HepG2 (cell line): ENCODE data around the gene ELP2. TPM values are rescaled to one million over a fixed set of nuclear protein-coding genes. Genes with fewer than 3 reads are reported as not detected.
"Not testable (repeated sequence)": the region's sequence is repeated elsewhere in the genome, so short reads cannot be mapped to it uniquely, and the experiment has no call there.

Source experiments
- ATAC-seq: fragments of 200-7000 bp; cut with Tn5 transposase; 3 replicates; pipeline ENCODE4 v1.9.1; 2020; ENCODE audit warnings: mild to moderate bottlenecking, moderate library complexity
- BruUV-seq: library from RNA; stranded (reverse); fragments of 400-500 nt; replicated peaks from 2 replicates; lab custom pipeline; 2021; lab: Mats Ljungman, UMichigan
- CTCF ChIA-PET: fragments of 300-600 bp; formaldehyde crosslinking; extraction: SDS; loops from one replicate; lab custom pipeline; 2021; ENCODE audit warnings: low total read pairs, inconsistent platforms, low intra/inter-chr PET ratio; lab: Yijun Ruan, JAX
- POLR2A ChIA-PET: fragments of 350-600 bp; sonication (Branson Sonifier 250); formaldehyde crosslinking; loops from one replicate; lab custom pipeline; 2020; ENCODE audit warnings: antibody characterized with exemption, inconsistent platforms; lab: Yijun Ruan, JAX
- DNase-seq: peaks from one replicate; pipeline ENCODE4 v3.0.0-alpha.2; 2015; ENCODE audit warnings: low spot score
- FAIRE-seq: peaks from 3 replicates; lab custom pipeline; 2011; peaks lifted over from hg19 to GRCh38; lab: Jason Lieb, UNC
- H2AFZ ChIP-seq: one replicate; pipeline ENCODE4 v1.6.1; 2011; ENCODE audit warnings: low read length, inconsistent platforms
- H3K27ac ChIP-seq: fragments of 300-600 bp; 3 replicates; pipeline ENCODE4 v1.8.0; 2011; ENCODE audit warnings: mixed run types, mild to moderate bottlenecking, mixed read lengths, low read length, inconsistent platforms; ENCODE audit not compliant: insufficient read depth; ENCODE audit errors: extremely low read length
- H3K27me3 ChIP-seq, 2 experiments: fragments of 200-600 bp in 1 of 2; 2 replicates in 1 of 2; 3 replicates in 1 of 2; pipeline versions ENCODE4 v1.6.0 to v1.8.0; 2011; ENCODE audit warnings: low read length in 2 of 2, mild to moderate bottlenecking in 2 of 2, moderate library complexity in 2 of 2, inconsistent platforms in 1 of 2; ENCODE audit not compliant: insufficient read depth in 2 of 2, control insufficient read depth in 1 of 2
- H3K36me3 ChIP-seq, 2 experiments: fragments of 200-600 bp in 1 of 2; replicated peaks in 1 of 2; 2 replicates in 1 of 2; 3 replicates in 1 of 2; pipeline versions ENCODE4 v1.5.1 to v1.8.0; 2011; ENCODE audit warnings: low read length in 2 of 2, inconsistent platforms in 1 of 2; ENCODE audit not compliant: insufficient read depth in 2 of 2, control insufficient read depth in 1 of 2
- H3K4me1 ChIP-seq: 2 replicates; pipeline ENCODE4 v1.5.1; 2012; ENCODE audit warnings: low read length, inconsistent platforms; ENCODE audit not compliant: insufficient read depth
- H3K4me2 ChIP-seq: 2 replicates; pipeline ENCODE4 v1.6.0; 2011; ENCODE audit warnings: low read depth, low read length, inconsistent platforms
- H3K4me3 ChIP-seq, 3 experiments: fragments of 200-600 bp in 1 of 3; sonication (generic), shearing (Covaris generic) in 1 of 3; replicated peaks in 1 of 3; 2 replicates each; pipeline ENCODE4 v1.5.1; 2011 to 2016; ENCODE audit warnings: low read length in 3 of 3, inconsistent platforms in 2 of 3, low read depth in 2 of 3, mild to moderate bottlenecking in 2 of 3, control low read depth in 1 of 3, mixed read lengths in 1 of 3; ENCODE audit not compliant: insufficient read depth in 1 of 3
- H3K79me2 ChIP-seq: one replicate; pipeline ENCODE4 v1.6.1; 2011; ENCODE audit warnings: low read length, inconsistent platforms; ENCODE audit not compliant: insufficient read depth
- H3K9ac ChIP-seq: 2 replicates; pipeline ENCODE4 v1.6.0; 2011; ENCODE audit warnings: mild to moderate bottlenecking, low read depth, low read length, inconsistent platforms; ENCODE audit not compliant: insufficient read depth
- H3K9me3 ChIP-seq: 2 replicates; pipeline ENCODE4 v1.5.1; 2012; ENCODE audit warnings: mild to moderate bottlenecking, low read length
- H4K20me1 ChIP-seq: 2 replicates; pipeline ENCODE4 v1.6.0; 2011; ENCODE audit warnings: inconsistent platforms, mild to moderate bottlenecking, low read length, moderate library complexity; ENCODE audit not compliant: insufficient read depth
- ATF7 ChIP-seq, 2 experiments: fragments of 450-650 bp in 1 of 2; sonication (generic) in 1 of 2; formaldehyde crosslinking in 1 of 2; IDR thresholded peaks; 2 replicates each; pipeline versions ENCODE4 v1.4.0 to v1.6.1; 2016 to 2020; ENCODE audit warnings: antibody characterized with exemption in 1 of 2, mild to moderate bottlenecking in 1 of 2, missing genetic modification reagents in 1 of 2
- RERE ChIP-seq: IDR thresholded peaks from 2 replicates; pipeline ENCODE4 v1.6.1; 2016; ENCODE audit warnings: low read depth, missing genetic modification reagents, missing compliant biosample characterization
- WGBS: methylation state at CpG from one replicate; pipeline ENCODE4 v1.1.6; 2017; ENCODE audit warnings: low lambda C conversion rate; 5-methylcytosine and 5-hydroxymethylcytosine counted together
- in situ Hi-C: cut with HindIII; loops from 2 replicates; pipeline ENCODE4 v1.10.0; 2017; ENCODE audit warnings: low pct_unique_long_range_greater_than_20kb; ENCODE audit not compliant: extremely low pct_ligation_motif_present
- intact Hi-C: fragments of 100-400 bp; cut with micrococcal nuclease; formaldehyde crosslinking; loops from one replicate; pipeline ENCODE4 v1.10.0; 2022; ENCODE audit not compliant: unreplicated experiment
- polyA plus RNA-seq, 8 experiments: library from polyadenylated mRNA; depleted of rRNA in 3 of 8; stranded (reverse) in 7 of 8; unstranded in 1 of 8; fragments of >200 nt; fragmentation: Illumina TruSeq in 4 of 8; extraction: Trizol in 4 of 8; gene quantifications; 2 replicates each; pipeline versions ENCODE4 v1.2.1 to v1.2.3, GENCODE V29; 2011 to 2016; ENCODE audit warnings: low read depth in 4 of 8, missing spikeins in 1 of 8, mixed read lengths in 1 of 8; ENCODE audit not compliant: insufficient read depth in 1 of 8
- total RNA-seq, 5 experiments: library from RNA; depleted of rRNA; stranded (reverse); fragments of >200 nt; fragmentation: Illumina TruSeq; extraction: Trizol; gene quantifications; 2 replicates each; pipeline ENCODE4 v1.2.3, GENCODE V29; 2016; ENCODE audit warnings: low read depth in 1 of 5

Gene ELP2
- total and polyA plus RNA-seq, 2 of the 13 experiments (the other 11 are each of a cell fraction or from before 2014, with no cell fraction given), result 98.7 to 100 TPM

- in situ Hi-C loops, result no loop called here
- Histone ChIP-seq H3K4me2 (no peak overlapping the region), H3K36me3 (peaks cover 17 to 48% of the 10 kb centered on the region in 2 experiments), H3K9me3 (no peaks in the 10 kb centered on the region), H3K4me1 (no peaks in the 10 kb centered on the region), H3K79me2 (no peaks in the 10 kb centered on the region), H4K20me1 (no peaks in the 10 kb centered on the region), H3K27ac (no peak overlapping the region), H3K4me3 (no peak overlapping the region), H3K27me3 (no peaks in the 10 kb centered on the region), H3K9ac (no peak overlapping the region), H2AFZ (no peak overlapping the region)
- FAIRE-seq (no peak), ATAC-seq (no peak), DNase-seq (no peak)
- no peak for TF ChIP-seq RERE (CRISPR knock-in tag)
- 0 out of 2 replicates have a peak, but pooled peaks have one; percentile 7 for TF ChIP-seq ATF7 (IDR thresholded peaks at IDR 0.05)
- TF ChIP-seq ATF7 (CRISPR knock-in tag; IDR thresholded peaks at IDR 0.05), result no peak
- intact Hi-C loops, result no loop called here
- ChIA-PET POLR2A (no interaction called here), CTCF (no interaction called here)
- no TSS peak for BruUV-seq
- 92% methylated on average over 1 of the region's 1 CpG for WGBS
Observed at GRCh38 chr18:36114738-36115137, 15.0 kb upstream of the ELP2 start.

- H3K27ac ChIP-seq, DNase-seq, H3K9ac ChIP-seq, BruUV-seq, in situ Hi-C loops, H3K4me2 ChIP-seq, H3K4me1 ChIP-seq, H3K27me3 ChIP-seq, H2AFZ ChIP-seq, H4K20me1 ChIP-seq, H3K4me3 ChIP-seq, intact Hi-C loops, H3K9me3 ChIP-seq, FAIRE-seq, POLR2A ChIA-PET, H3K79me2 ChIP-seq, CTCF ChIA-PET, ATAC-seq: not testable (repeated sequence)
- WGBS, result 95% methylated on average over 11 of the region's 11 CpGs
- H3K36me3 ChIP-seq, result peaks cover 17 to 49% of the 10 kb centered on the region in 2 experiments
Observed at GRCh38 chr18:36116771-36117170, 12.9 kb upstream of the ELP2 start.
